Ureter (tissue), 1 donor: ENCODE data around the gene COX7A2L. TPM values are rescaled to one million over a fixed set of nuclear protein-coding genes. Genes with fewer than 3 reads are reported as not detected.
"Not testable (repeated sequence)": the region's sequence is repeated elsewhere in the genome, so short reads cannot be mapped to it uniquely, and the experiment has no call there.

ENCODE experiments used
- DNase-seq: peaks from one replicate; pipeline ENCODE4 v3.0.0-alpha.2; 2020; ENCODE audit warnings: low spot score
- total RNA-seq: library from RNA; stranded (reverse); gene quantifications from one replicate; pipeline ENCODE4 v1.2.4, GENCODE V29; 2023
- donor health status: DM: yes; HTN: yes; CAD: no.

COX7A2L gene
- total RNA-seq, 1 donor from 2014 or later, result 89.9 TPM

DNA sequence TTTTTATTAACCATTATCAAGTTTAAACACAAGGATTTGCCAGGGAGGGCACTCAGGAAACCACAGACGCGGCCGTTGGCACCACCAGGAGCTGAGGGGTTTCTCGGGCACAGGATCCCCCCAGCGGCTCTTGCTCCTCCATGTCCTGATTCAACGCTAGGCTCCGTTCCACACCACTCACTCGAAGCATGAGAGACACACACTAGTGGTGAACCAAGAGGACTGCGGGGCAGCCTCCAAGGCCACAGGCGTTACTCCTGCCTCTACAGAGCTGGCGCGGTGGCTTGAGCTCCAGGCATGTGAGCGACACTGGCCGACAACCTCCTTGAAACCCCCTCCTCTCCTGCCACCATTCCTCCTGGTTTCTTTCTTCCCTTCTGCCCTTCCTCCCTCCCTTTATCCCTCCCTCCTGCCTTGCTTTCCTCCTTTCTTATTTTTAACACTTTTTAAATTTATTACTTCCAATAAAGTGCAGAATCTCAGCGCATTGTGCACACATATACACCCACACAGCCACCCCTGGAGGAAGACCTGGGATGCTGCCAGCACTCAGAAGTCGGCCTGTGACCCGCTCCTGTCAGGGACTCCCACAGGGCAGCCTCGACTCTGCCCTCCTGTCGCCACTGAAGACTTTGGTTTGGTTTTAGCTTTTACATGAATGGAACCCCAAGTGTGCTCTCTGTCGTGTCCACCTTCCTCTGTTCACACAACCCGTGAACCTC is 21.7 kb downstream of the COX7A2L start:
- no peak for DNase-seq

DNA sequence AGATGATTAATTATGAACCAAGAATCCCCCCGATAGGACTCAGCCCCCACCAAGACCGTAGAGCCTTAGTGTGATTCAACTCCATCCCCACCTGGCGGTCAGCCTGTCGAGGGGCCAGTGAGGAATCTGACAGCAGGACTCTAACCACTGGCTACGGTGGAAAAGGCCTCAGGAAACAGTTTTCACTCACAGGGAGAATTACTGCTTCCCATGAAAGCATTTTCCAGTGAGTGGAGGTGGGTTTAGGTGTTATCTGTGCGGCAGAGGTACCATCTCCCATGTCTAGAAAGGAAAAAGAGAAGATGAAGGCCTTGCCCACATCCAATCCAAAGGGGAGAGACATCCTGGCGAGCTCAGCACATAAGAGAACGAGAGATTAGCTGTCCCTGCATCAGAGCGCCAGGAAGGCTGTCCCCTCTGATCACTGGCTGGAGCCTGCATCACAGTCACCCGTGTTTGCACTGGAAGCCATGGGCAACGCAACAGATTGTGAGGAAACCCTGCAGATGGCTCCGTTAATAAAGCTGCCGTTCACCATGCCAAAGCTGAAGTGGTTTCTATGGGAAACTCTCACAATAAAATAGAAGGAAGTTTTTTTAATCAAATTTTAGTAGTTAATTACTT is 22.3 kb downstream of the COX7A2L start:
- no peak for DNase-seq

DNA sequence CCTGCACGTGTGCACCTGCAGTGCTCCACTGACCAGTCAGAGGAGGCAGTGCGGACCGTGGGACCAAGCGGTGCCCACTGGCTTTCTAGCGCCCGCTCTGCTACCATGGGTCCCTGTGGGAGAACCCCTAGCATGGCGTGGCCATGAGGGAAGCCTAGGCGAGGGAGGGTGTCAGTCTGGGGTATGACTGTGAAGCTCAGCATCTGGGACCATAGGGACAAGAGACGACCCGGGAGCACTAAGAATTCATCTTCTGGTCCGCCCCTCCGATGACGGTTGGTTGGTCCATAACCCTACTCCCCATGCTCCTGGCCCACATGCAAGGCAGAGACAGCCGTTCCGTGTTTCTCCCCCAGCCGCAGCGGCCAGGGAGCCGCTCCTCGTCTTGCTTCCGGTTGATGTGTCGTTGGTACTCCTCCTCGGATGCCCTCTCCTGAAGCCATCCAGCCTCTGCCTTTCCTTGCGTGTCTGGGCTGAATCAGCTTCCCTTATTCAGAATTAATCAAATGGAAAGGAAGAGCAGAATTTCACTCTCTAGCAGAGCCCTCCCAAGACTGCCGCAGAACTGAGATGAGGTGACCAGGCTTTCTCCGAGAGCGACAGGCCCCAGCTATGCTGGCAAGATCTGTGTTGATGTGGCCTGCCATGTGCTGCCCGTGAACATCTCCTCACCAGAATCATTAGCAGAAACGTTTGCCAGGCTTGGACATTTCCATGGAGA is 23.0 kb downstream of the COX7A2L start:
- DNase-seq, result no peak

DNA sequence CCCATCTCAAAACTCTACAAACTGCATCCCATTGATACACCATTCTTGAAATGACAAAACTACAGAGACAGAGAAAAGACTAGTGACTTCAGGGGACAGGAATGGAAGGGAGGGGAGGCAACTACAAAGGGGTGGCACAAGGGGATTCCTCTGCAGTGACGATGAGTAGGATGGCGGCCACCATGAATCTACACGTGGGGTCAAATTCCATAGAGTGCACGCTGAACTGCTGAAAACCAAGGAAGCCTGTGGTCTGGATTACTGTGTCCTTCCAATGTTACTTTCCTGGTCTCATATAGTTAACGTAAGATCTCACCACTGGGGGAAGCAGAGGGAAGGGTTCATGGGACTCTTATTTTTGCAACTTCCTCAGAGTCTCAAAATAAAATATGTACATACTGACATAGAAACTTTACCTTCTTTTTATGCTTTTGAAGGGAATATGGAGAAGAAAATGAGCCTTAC is 23.6 kb downstream of the COX7A2L start:
- no peak for DNase-seq

DNA sequence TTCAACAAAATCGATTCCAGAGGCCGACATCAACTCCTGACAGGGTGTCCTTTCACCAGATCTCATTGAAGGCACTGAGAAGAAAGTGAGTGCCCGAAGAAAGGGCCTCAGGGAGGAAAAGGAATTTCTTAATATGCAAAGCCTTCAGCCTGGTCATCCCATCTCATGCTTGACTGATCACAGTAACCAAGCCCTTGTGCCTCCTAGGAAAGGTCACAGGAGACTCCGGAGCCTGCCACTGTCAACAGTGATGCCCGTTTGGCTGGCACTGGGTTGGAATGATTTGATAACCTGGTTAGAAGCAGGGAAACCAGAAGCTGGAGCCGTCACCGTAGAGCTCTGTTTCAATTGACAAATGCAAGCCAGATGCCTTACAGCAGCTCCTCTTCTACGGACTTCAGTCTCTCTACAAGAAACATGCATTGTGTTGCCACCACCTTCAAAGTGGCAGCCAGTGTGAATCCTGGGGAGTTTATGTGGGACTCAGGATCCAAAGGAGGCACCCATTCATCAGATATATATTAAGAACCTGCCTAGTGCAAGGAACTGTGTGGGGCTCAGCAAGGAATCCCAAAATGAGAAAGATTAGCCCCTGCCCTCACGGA is 24.6 kb downstream of the COX7A2L start:
- DNase-seq, result no peak

DNA sequence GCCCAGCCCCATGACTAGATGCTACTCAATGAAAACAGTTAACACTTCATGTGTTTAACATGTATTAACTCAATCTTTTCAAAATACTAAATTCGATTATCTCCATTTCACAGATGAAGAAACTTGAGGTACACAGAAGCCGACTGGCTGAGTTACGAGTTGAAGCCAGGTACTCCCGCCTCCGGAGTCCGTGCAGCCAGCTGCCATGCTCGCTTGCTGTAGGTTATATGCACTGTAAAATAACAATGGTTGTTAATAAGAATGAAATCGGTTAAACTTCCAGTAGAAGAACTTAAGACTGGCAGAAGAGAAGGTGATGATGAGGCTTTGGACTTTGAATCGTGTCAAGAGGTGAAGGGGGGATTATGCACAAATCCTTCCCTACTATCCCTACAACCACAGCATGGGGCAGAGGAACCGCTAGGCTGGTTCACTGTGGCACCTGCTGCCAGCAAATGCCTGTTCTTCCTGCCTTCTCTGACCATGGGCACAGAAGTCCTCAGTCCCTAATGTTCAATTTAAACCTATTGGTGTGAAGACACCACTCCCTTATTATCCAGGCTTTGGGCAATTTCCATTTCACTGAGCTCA is 25.4 kb downstream of the COX7A2L start:
- DNase-seq, result no peak

DNA sequence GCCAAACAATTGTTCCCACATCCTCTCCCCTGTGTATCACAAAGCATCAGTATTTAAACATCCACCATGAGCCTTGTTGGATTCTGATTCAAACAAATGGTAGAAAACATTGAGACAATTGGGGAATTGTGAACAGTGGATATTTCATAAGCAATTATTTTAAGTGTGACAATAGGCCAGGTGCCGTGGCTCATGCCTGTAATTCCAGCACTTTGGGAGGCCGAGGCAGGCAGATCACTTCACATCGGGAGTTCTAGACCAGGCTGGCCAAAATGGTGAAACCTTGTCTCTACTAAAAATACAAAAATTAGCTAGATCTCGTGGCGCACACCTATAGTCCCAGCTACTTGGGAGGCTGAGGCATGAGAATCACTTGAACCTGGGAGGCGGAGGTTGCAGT is 26.2 kb downstream of the COX7A2L start:
- not testable (repeated sequence) for DNase-seq

DNA sequence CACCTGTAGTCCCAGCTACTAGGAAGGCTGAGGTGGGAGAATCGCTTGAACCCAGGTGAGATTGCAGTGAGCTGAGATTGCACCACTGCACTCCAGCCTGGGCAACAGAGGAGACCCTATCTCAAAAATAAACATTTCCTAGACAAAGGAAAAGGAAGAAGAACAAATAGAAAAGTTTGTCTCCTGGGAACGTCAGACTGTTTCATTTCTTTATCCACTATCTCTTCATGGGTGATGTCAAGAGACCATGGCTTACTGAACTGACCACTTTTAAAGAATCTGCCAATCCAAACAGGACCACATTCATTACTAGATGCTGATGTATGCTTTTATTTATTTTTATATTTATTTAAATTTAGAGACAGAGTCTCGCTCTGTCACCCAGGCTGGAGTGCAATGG is 26.8 kb downstream of the COX7A2L start:
- DNase-seq, result no peak

DNA sequence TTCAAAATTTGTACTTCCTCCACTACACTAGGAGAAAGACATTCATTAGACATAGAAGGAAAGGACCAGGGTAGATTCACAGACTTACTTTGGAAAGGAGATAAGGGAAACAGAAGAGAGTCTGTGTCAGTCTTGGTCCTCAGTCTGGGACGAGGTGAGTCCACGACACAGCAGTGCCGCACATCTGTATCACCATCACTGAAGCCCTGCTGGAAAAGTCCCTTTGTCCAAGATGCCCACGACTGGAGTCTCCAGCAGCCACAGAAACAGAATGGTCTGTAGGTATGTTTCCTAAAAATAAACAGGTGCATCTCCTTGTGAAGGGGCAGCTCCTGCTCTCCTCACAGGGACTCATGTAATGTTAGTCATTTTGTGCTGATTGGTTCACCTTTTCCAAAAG is 27.4 kb downstream of the COX7A2L start:
- DNase-seq, result no peak

DNA sequence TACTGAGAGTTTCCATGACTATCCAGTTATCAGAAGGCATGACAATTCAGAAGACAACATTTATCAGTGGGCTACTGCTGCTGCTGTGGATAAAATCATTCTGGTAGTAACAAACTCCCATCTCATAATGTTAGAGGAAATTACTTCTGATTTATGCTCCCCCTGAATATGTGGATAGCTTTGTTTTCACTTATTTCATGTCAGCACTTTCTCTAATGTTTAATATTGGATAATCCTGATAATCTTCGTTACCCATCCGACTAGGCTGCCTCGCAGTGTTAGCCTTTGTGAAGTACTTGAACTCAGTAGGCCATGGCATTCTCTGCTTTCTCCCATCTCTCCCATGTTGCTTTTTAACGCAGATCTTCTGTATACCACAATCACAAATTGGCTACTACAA is 28.4 kb downstream of the COX7A2L start:
- DNase-seq, result no peak

DNA sequence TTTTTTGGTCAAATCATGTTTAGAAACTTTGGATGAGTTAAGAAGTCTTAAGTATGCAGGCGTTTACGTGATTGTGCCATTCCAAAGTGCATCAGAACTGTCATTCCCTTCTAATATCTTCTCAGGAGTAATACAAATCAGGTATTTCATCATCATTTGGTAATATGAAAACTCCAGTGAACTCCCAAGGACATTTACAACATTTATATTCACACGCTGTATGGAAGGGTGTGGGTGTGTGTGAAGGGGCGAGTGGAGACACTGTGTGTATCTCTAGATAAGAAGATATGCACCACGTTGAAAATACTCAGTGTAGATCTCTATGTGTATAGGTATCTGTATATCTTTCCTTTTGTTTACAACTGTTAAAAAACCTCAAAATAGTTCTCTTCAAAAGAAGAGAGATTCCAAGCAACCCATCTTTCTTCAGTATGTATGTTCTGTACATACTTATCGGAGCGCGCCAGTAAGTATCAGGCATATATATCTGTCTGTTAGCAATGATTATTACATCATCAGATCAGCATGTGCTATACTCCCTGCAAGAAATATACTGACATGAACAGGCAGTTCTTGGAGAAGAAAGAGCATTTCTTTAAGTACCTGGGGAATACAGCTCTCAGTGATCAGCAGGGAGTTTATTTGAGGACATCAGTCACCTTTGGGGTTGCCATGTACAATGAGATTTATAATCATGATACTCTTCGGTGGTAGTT is 29.3 kb downstream of the COX7A2L start:
- DNase-seq, result no peak

DNA sequence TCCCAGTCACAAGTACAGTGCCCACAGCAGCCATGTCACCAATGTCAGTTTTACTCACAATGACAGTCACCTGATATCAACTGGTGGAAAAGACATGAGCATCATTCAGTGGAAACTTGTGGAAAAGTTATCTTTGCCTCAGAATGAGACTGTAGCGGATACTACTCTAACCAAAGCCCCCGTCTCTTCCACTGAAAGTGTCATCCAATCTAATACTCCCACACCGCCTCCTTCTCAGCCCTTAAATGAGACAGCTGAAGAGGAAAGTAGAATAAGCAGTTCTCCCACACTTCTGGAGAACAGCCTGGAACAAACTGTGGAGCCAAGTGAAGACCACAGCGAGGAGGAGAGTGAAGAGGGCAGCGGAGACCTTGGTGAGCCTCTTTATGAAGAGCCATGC is 31.3 kb downstream of the COX7A2L start:
- no peak for DNase-seq

DNA sequence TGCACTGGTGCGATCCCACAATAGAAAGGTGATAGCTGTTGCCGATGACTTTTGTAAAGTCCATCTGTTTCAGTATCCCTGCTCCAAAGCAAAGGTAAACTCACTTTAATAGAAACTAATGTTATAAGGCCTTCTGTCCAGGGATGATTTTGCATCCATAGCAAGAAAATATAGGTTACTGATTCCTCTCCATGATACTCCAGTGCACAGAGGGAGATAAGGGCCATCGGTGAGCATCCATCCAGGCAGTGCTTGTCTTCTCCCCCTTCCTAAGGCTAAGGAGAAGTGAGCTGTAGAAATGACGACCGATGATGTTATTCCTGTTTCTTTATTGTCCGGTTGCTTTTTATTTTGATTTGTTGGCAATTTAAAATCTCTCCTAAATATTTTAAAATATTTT is 32.1 kb downstream of the COX7A2L start:
- no peak for DNase-seq

DNA sequence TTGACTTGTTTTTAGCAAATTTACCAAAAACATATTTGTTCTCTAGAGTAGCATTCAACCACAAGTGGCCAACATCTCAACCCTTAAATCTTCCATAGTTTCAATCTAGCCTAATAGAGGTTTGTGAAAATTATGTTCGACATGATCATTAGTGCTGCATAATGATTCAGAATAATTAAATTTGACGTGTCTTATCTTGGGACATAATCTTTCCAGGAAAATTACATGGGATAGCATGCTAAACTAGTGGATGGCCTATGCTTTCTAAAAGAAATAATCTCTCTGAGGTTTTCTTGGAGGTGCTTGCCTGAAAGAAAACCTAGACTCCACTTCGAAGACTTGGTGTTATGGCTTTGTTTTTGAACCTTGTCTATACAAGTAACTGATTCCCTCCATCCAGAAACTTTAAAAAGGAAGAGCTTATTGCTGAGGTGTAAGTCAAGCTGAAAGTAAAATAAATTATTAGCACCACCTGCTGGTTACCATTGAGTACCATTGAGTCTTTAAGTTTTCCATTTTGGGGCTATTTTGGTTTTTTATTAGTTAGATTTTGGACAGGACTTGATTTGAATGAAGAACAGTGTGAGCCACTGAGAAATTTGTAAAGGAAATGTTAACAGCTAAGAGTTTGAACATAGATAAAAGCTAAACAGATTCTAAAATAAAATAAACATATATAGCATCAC is 32.7 kb downstream of the COX7A2L start:
- DNase-seq, result no peak

DNA sequence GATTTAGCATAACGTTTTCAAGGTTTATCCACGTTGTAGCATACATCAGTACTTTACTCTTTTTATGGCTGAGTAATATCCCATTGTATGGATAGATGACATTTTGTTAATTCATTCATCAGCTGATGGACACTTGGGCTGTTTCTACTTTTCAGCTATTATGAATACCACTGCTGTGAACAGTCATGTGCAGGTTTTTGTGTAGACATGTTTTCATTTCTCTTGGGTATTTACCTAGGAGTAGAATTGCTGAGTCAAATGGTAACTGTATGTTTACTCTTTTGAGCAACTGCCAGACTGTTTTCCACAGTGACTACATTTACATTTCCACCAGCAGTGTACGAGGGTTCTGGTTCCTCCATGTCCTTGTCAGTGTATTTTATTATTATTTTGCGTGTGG is 33.9 kb downstream of the COX7A2L start:
- DNase-seq, result no peak

DNA sequence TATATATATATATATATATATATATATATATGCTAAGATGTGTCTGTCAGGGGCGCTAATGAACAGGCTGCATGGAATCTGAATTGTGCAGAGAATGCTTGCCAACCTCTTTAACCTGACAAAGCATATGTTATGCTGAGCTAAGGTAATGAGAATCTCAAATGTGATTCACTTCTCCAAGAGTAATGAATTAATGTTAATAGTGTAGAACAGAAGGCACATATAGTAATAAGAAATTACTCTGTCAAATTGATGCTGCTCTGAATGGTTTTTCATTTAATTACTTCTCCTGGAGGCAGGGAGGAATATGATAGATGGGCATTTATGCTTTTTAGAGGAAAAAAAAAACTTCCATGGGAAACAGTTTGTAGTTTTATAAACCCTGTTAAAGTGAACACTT is 35.4 kb downstream of the COX7A2L start:
- DNase-seq, result no peak

DNA sequence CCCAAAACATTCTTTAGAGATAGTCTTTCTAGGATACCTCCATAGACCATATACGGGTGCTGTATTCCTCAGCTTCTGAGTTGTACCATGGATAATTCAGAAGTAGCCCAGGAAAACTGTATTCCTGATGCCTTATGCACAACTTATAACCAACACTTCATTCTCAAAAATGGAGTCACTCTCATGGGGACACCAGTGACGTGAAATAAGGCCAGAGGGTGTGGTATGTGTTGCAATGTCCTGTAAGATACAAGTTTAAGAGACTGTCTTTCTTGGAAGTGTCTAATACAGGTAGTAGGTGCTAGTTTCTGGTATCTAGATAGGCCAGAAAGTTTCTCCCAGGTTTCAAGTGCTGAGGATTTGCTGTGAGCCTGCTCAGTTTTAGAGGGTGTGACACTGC is 36.1 kb downstream of the COX7A2L start:
- no peak for DNase-seq

DNA sequence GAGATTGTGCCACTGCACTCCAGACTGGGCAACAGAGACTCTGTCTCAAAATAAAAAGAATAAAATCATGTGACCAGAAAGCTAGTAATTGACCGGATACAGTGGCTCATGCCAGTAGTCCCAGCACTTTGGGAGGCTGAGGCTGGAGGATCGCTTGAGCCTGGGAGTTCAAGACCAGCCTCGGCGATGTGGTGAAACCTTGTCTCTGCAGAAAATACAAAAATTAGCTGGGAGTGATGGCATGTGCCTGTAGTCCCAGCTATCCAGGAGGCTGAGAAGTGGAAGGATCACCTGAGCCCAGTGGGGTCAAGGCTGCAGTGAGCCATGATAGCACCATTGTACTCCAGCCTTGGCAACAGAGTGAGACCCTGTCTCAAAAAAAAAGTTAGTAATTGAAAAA is 36.8 kb downstream of the COX7A2L start:
- DNase-seq, result no peak

DNA sequence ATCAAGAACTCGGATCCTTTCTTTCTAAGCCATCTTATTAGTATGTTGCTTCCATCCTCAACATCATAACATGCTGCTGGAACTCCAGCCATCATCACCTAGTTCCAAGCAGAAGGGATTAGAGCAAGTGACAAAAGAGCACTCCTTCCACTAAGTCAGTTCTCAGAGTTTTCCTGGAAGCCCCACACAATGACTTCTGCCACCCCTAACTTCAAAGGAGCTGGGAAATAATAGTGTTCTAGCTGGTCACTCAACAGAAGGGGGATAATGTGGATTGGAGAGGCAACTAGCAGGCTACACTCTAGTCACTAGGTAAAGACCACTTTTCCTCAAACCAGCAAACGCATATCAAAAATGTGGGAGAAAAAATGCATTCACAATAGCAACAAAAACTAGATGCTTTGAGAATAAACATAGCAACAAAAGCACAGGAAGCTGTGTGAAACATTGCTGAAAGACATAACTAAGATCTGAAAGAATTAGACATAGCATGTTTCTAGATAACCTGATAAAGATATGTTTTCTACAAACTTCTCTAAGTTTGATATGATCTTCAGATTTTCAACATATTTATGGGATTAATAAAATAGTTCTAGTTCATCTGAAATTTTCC is 39.5 kb downstream of the COX7A2L start:
- DNase-seq, result no peak

DNA sequence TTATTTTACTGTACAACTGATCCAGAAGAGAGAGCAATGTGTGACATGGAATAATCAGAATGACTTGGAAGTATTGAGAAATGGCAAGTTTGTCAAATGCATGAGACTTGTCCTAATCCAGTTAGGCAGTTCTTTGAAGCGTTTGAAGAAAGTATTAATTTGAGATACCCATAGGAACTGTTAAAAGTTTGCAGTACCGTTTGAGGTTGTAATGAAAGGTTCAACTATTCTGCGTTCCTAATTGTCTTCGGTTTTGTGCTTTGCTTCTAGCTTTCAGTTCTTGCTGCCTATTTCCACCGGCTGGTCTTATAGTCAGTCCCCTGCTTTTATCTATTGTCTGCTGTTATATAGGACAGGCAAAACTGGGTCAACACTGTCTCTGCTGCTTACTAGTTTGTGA is 41.8 kb downstream of the COX7A2L start:
- no peak for DNase-seq

DNA sequence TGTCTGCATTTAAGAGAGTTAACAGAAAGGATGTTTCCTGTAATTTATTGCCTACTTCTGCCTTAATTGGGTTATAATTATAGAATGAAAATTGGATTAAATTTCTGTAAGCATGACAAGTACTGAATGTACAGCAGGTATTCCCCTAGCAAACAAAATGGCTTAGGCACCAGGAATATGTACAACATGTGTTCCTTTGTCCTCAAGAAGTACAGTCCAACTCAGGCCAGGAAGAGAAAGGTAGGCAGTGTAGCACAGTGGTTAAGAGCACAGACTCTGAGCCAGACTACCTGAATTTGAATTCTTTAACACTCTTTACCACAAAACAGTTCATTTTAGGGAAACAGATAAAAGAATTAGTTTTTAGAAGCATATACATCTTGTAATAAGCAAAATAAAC is 43.1 kb downstream of the COX7A2L start:
- DNase-seq, result no peak
